HG02610 (cell line): ENCODE results near the gene RILPL1.
"Not testable (repeated sequence)": the region's sequence is repeated elsewhere in the genome, so short reads cannot be mapped to it uniquely, and the experiment has no call there.

Source experiments
- ATAC-seq: cut with Tn5 transposase; IDR thresholded peaks from one replicate; pipeline ENCODE4 v1.9.1; 2021; ENCODE audit warnings: mild to moderate bottlenecking, moderate library complexity; ENCODE audit not compliant: unreplicated experiment

Gene RILPL1

GRCh38 chr12:123530668-123531067 is 2.9 kb downstream of the RILPL1 start:
- no peak for ATAC-seq

- no peak for ATAC-seq
Measured at GRCh38 chr12:123529686-123530085, 3.8 kb downstream of the RILPL1 start.

- no peak for ATAC-seq
Measured at GRCh38 chr12:123528858-123529257, 4.7 kb downstream of the RILPL1 start.

GRCh38 chr12:123526542-123527080 is 6.9 kb downstream of the RILPL1 start:
- ATAC-seq = no peak

GRCh38 chr12:123524378-123524777 is 9.1 kb downstream of the RILPL1 start:
- no peak for ATAC-seq

- ATAC-seq = no peak
Measured at GRCh38 chr12:123523518-123523917, 10.0 kb downstream of the RILPL1 start.

- ATAC-seq = no peak
Measured at GRCh38 chr12:123522164-123522563, 11.4 kb downstream of the RILPL1 start.

GRCh38 chr12:123520567-123521474 is 12.7 kb downstream of the RILPL1 start:
- no peak for ATAC-seq

GRCh38 chr12:123519141-123520001 is 14.1 kb downstream of the RILPL1 start:
- ATAC-seq = no peak

- ATAC-seq = no peak
Measured at GRCh38 chr12:123516216-123516780, 17.2 kb downstream of the RILPL1 start.

- not testable (repeated sequence) for ATAC-seq
Measured at GRCh38 chr12:123514582-123515221, 18.8 kb downstream of the RILPL1 start.

- ATAC-seq = no peak
Measured at GRCh38 chr12:123513805-123514204, 19.7 kb downstream of the RILPL1 start.

GRCh38 chr12:123512838-123513665 is 20.5 kb downstream of the RILPL1 start:
- ATAC-seq = no peak

- ATAC-seq = no peak
Measured at GRCh38 chr12:123506843-123507236, 26.7 kb downstream of the RILPL1 start.

GRCh38 chr12:123506059-123506842 is 27.3 kb downstream of the RILPL1 start:
- no peak for ATAC-seq

- ATAC-seq = no peak
Measured at GRCh38 chr12:123502163-123502704, 31.3 kb downstream of the RILPL1 start.

GRCh38 chr12:123499332-123499731 is 34.2 kb downstream of the RILPL1 start:
- no peak for ATAC-seq

- no peak for ATAC-seq
Measured at GRCh38 chr12:123498126-123498825, 35.2 kb downstream of the RILPL1 start.
